HG02678 (cell line): Measurements from ENCODE around the gene ZFR2.
"Not testable (repeated sequence)": the region's sequence is repeated elsewhere in the genome, so short reads cannot be mapped to it uniquely, and the experiment has no call there.

ENCODE experiments used
- ATAC-seq: cut with Tn5 transposase; IDR thresholded peaks from one replicate; pipeline ENCODE4 v1.9.1; 2021; ENCODE audit warnings: mild to moderate bottlenecking, moderate library complexity; ENCODE audit not compliant: unreplicated experiment

Gene ZFR2

GRCh38 chr19:3816566-3817218 lies 52.1 kb downstream of the ZFR2 start:
- no peak for ATAC-seq

GRCh38 chr19:3816148-3816547 lies 52.7 kb downstream of the ZFR2 start:
- ATAC-seq = not testable (repeated sequence)

GRCh38 chr19:3814648-3815047 lies 54.2 kb downstream of the ZFR2 start:
- ATAC-seq = no peak

- no peak for ATAC-seq
Measured at GRCh38 chr19:3813473-3814392, 55.1 kb downstream of the ZFR2 start.

GRCh38 chr19:3810708-3811355 lies 58.0 kb downstream of the ZFR2 start:
- ATAC-seq = no peak

GRCh38 chr19:3809881-3810707 lies 58.7 kb downstream of the ZFR2 start:
- ATAC-seq = no peak

- no peak for ATAC-seq
Measured at GRCh38 chr19:3808420-3809143, 60.3 kb downstream of the ZFR2 start.

- ATAC-seq = no peak
Measured at GRCh38 chr19:3807574-3808354, 61.1 kb downstream of the ZFR2 start.

- ATAC-seq = no peak
Measured at GRCh38 chr19:3807131-3807480, 61.7 kb downstream of the ZFR2 start.

- ATAC-seq = no peak
Measured at GRCh38 chr19:3805859-3806258, 63.0 kb downstream of the ZFR2 start.

GRCh38 chr19:3804429-3804828 lies 64.4 kb downstream of the ZFR2 start:
- ATAC-seq = no peak

- ATAC-seq = no peak
Measured at GRCh38 chr19:3803986-3804385, 64.9 kb downstream of the ZFR2 start.

GRCh38 chr19:3803114-3803888 lies 65.5 kb downstream of the ZFR2 start:
- ATAC-seq = no peak

- no peak for ATAC-seq
Measured at GRCh38 chr19:3801412-3802096, 67.3 kb downstream of the ZFR2 start.

GRCh38 chr19:3800996-3801395 lies 67.8 kb downstream of the ZFR2 start:
- ATAC-seq = no peak

GRCh38 chr19:3798137-3798536 lies 70.7 kb downstream of the ZFR2 start:
- ATAC-seq = no peak

GRCh38 chr19:3796358-3796757 lies 72.5 kb downstream of the ZFR2 start:
- ATAC-seq = no peak

- ATAC-seq = no peak
Measured at GRCh38 chr19:3793799-3794198, 75.0 kb downstream of the ZFR2 start.
